GM12891 (cell line): ENCODE results near the gene FARP1.
A peak's percentile ranks its signal among the peaks of the same experiment; 100 is the strongest.

Source experiments
- DNase-seq: peaks from one replicate; pipeline ENCODE4 v3.0.0; 2011; ENCODE audit warnings: low spot score; ENCODE audit not compliant: insufficient read length
- FAIRE-seq: peaks from 2 replicates; lab custom pipeline; 2011; peaks lifted over from hg19 to GRCh38; lab: Jason Lieb, UNC
- PAX5 ChIP-seq: IDR thresholded peaks from 2 replicates; pipeline ENCODE4 v1.6.1; 2011; ENCODE audit warnings: low read length, moderate library complexity, mild to moderate bottlenecking; ENCODE audit not compliant: insufficient read depth, severe bottlenecking
- POLR2A ChIP-seq: IDR thresholded peaks from 2 replicates; pipeline ENCODE4 v1.6.1; 2011; ENCODE audit warnings: low read depth, low read length, control low read depth
- POLR2AphosphoS5 ChIP-seq: IDR thresholded peaks from 2 replicates; pipeline ENCODE4 v1.6.1; 2011; ENCODE audit warnings: low read depth, low read length, control low read depth
- POU2F2 ChIP-seq: IDR thresholded peaks from 2 replicates; pipeline ENCODE4 v1.6.1; 2011; ENCODE audit warnings: low read depth, mild to moderate bottlenecking, control low read depth, low read length, moderate library complexity
- SPI1 ChIP-seq: IDR thresholded peaks from 2 replicates; pipeline ENCODE4 v1.6.1; 2011; ENCODE audit warnings: low read depth, low read length, control low read depth
- TAF1 ChIP-seq: IDR thresholded peaks from 2 replicates; pipeline ENCODE4 v1.6.1; 2011; ENCODE audit warnings: low read depth, low read length, control low read depth

FARP1 gene

DNA sequence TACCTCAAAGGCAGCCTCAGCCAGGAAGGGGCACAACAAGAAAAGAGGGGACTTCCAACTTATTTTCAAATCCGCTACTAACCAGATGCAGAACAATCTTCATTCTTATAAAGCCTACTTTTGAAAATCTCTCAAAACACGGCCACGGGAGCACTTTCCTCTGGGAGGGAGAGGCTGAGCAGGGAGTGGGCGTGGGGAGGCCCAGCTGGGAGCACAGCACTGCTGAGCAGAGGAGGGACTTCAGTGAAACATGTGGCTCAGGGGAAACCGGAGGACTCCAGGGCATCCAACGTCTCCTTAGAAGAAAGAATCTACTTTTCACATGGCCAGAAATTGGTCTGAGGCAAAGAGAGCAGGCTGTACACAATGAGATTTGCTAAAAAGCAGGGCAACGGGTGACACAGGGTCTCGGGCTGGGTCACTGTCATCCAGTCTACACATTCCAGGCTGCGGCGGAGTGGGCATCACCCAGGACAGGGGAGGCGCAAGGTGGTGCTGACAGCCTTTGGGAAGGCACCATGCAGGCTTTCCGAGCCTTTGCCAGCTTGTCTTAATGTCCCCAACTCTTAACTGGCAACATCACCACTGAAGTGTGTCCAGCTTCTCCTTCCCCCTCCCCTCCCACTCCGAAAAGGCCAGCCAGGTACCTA, 317.0 kb downstream of the FARP1 start:
- no peak for DNase-seq
- TF ChIP-seq POLR2A, result no peak
- no peak for TF ChIP-seq TAF1
- no peak for TF ChIP-seq POU2F2
- no peak for TF ChIP-seq POLR2AphosphoS5
- no peak for FAIRE-seq

GRCh38 chr13:98460516-98460915, 317.6 kb downstream of the FARP1 start:
- DNase-seq, result no peak
- no peak for FAIRE-seq
- TF ChIP-seq PAX5, result no peak
- no peak for TF ChIP-seq TAF1
- no peak for TF ChIP-seq POLR2AphosphoS5
- TF ChIP-seq POU2F2, result no peak
- no peak for TF ChIP-seq SPI1

DNA sequence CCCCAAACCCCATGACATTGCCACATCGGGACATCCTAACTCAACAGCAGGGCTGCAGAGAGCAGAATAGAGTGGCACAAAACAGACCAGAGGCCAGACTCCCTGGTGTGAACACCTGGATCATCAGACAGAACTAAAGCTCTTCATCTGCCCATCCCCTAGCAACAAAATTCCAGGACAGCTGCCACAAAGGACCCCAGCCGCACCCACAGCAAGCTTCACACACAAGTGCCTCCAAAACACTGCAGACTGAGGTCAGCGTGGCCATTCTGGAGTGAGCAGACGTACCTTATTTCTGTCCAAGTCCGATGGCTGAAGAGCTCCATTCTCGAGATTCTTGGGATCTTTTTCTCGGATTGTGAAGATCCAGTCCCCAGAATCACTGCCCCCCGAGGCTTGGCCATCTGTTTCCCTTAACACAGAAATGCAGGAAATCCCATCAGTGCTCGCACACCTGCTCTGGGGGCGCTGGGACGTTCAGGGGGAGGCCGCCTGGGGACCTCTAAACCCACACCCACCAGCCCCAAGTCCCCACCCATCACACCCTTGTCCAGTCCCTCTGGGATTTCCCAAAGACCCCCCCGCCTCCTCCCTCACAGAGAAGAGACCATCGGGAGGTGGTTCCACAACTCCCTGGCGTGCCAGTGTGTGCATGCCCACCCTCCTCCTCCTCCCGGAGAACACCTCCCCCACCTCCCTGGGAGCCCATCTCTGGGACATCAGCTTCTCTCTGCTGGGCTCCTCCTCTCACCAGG, 318.8 kb downstream of the FARP1 start:
- no peak for TF ChIP-seq POU2F2
- TF ChIP-seq TAF1, result no peak
- TF ChIP-seq PAX5, result no peak
- no peak for TF ChIP-seq SPI1
- no peak for TF ChIP-seq POLR2AphosphoS5
- TF ChIP-seq POLR2A, result no peak
- DNase-seq, result no peak
- FAIRE-seq, result no peak

- DNase-seq (no peak), FAIRE-seq (no peak)
- TF ChIP-seq TAF1, result no peak
- TF ChIP-seq POU2F2, result no peak
- TF ChIP-seq PAX5, result no peak
- no peak for TF ChIP-seq POLR2A
These were observed 319.5 kb downstream of the FARP1 start for GRCh38 chr13:98462241-98462882.

- FAIRE-seq (no peak), DNase-seq (no peak)
- no peak for TF ChIP-seq POLR2AphosphoS5
- TF ChIP-seq SPI1, result no peak
- no peak for TF ChIP-seq POU2F2
- TF ChIP-seq POLR2A, result no peak
- no peak for TF ChIP-seq TAF1
- TF ChIP-seq PAX5, result no peak
These were observed 320.1 kb downstream of the FARP1 start for GRCh38 chr13:98462946-98463345.

- no peak for DNase-seq
- no peak for FAIRE-seq
- TF ChIP-seq TAF1 (no peak), POLR2AphosphoS5 (0 out of 2 replicates have a peak, but pooled peaks have one; percentile 28), POLR2A (no peak)
These were observed 323.8 kb downstream of the FARP1 start for GRCh38 chr13:98466634-98467236.

DNA sequence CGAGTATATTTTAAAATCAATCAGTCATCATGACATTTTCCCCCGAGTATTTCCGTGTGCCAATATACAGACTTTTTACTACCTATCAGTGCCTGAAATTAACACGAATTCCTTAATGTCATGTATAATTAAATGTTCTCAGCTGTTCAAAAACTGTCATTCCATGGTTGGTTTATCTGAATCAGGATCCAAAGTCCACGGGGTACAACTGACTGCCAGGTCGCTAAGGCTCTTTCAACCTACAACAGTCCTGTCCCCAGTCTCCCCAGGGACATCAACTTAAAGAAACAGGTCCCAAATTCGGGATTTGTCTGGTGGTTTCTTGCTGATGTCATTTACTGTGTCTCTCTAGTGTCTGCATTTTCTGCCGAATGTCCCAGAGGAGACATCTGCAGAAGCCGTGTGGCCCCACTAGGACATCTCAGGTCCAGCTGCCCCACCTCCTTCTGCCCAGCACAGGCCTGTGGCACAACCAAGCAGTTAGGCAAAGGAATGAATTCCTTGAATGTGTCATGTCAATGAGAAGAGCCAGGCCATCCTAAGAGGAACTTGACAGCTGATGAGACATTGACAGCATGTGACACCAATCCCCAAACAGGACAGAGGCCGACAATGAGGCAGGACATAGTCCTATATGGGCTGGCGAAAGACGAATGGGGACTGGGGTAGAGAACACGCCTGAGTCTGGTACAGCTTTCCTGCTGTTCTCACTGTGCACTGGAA, 324.5 kb downstream of the FARP1 start:
- peak; percentile 16 for FAIRE-seq
- no peak for DNase-seq
- TF ChIP-seq TAF1 (no peak), POLR2A (no peak), PAX5 (no peak), SPI1 (no peak), POLR2AphosphoS5 (no peak), POU2F2 (no peak)

DNA sequence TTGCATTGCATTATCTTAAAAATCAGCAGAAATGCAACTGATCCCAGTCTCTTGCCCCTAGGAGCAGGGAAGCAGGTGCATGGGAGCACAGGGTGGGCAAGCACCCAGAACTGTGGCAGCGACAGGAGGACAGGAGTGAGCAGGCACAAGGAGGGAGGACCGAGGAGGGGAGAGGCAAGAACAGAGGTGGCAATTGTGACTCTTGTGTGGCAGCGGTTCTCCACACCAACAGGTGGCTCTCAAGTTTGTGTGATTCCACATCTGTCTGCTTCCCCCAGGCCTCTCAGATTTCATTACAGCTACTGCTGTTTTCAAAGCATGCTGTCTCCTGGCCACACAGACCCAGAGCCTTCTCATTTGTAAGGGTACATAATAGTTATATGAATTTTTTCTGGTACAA, 325.5 kb downstream of the FARP1 start:
- no peak for TF ChIP-seq TAF1
- TF ChIP-seq PAX5, result no peak
- no peak for TF ChIP-seq SPI1
- TF ChIP-seq POU2F2, result no peak
- TF ChIP-seq POLR2A, result no peak
- TF ChIP-seq POLR2AphosphoS5, result no peak
- FAIRE-seq (no peak), DNase-seq (no peak)

DNA sequence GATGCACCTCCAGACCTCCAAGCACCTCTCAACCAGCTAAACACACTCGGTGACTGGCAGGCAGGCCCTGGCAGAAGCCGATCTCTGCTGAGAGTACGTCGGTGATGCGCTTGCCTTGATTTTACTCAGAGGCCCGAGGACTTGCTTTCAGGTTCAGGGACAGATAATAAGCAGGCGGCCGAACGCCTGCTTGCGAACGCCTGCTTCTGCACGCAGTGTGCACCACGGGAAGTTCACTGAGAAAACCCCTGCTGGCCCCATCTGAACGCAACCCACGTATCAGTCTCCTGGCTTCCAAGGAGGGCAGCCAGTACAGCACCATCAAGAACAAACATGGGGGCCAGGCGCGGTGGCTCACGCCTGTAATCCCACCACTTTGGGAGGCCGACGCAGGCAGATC, 326.0 kb downstream of the FARP1 start:
- FAIRE-seq, result no peak

More for the DNA sequence above, 326.0 kb downstream of the FARP1 start:
- TF ChIP-seq SPI1, result no peak
- no peak for TF ChIP-seq TAF1
- TF ChIP-seq POU2F2, result no peak
- no peak for TF ChIP-seq POLR2A
- DNase-seq, result no peak
